Activated T-cell treated with anti-CD3 and anti-CD28 coated beads, Interleukin-2, amount 50 U/mL, for 72 hours (primary cell): ENCODE results near the gene RUFY4. TPM values are rescaled to one million over a fixed set of nuclear protein-coding genes. Genes with fewer than 3 reads are reported as not detected.

Source experiments
- ATAC-seq, 2 donors: fragments of 150-1000 bp; cut with Tn5 transposase; replicated peaks in 1 of 2; 2 replicates each; pipeline ENCODE4 v1.10.0; 2021; ENCODE audit warnings: moderate library complexity in 2 of 2, mild to moderate bottlenecking in 1 of 2
- DNase-seq, 2 donors: peaks; one replicate each; pipeline ENCODE4 v3.0.0; 2021 to 2022; ENCODE audit warnings: mixed read lengths in 1 of 2
- H3K27ac Mint-ChIP-seq: one replicate; pipeline ENCODE4 v1.8.0; 2022; ENCODE audit warnings: mild to moderate bottlenecking, moderate library complexity, mixed read lengths
- H3K27me3 Mint-ChIP-seq: one replicate; pipeline ENCODE4 v1.8.0; 2022; ENCODE audit warnings: low read depth, mixed read lengths
- H3K36me3 Mint-ChIP-seq, 2 donors: one replicate each; pipeline ENCODE4 v1.8.0; 2022; ENCODE audit warnings: mixed read lengths in 2 of 2, mild to moderate bottlenecking in 1 of 2; ENCODE audit not compliant: insufficient read depth in 2 of 2
- H3K4me1 Mint-ChIP-seq: one replicate; pipeline ENCODE4 v1.8.0; 2022; ENCODE audit warnings: low read depth, mixed read lengths
- H3K4me3 Mint-ChIP-seq, 2 donors: one replicate each; pipeline ENCODE4 v1.8.0; 2022; ENCODE audit warnings: mild to moderate bottlenecking in 2 of 2, mixed read lengths in 2 of 2, moderate library complexity in 2 of 2
- H3K9me3 Mint-ChIP-seq, 2 donors: one replicate each; pipeline ENCODE4 v1.8.0; 2022; ENCODE audit warnings: mixed read lengths in 2 of 2
- total RNA-seq, 2 donors: library from RNA; stranded (reverse); gene quantifications; one replicate each; pipeline ENCODE4 v1.2.3, GENCODE V29; 2022

The RUFY4 gene
- total RNA-seq, 2 donors from 2014 or later = 0.84 to 1.9 TPM

GRCh38 chr2:218027426-218028188, 41.4 kb upstream of the RUFY4 start:
- DNase-seq = no peak
- no peak for ATAC-seq
- H3K4me3 Mint-ChIP-seq = no peak overlapping the region
- no peak overlapping the region for H3K27ac Mint-ChIP-seq
- H3K4me1 Mint-ChIP-seq = no peaks in the 10 kb centered on the region
- no peaks in the 10 kb centered on the region for H3K9me3 Mint-ChIP-seq
- no peaks in the 10 kb centered on the region for H3K27me3 Mint-ChIP-seq
- H3K36me3 Mint-ChIP-seq = no peaks in the 10 kb centered on the region

DNA sequence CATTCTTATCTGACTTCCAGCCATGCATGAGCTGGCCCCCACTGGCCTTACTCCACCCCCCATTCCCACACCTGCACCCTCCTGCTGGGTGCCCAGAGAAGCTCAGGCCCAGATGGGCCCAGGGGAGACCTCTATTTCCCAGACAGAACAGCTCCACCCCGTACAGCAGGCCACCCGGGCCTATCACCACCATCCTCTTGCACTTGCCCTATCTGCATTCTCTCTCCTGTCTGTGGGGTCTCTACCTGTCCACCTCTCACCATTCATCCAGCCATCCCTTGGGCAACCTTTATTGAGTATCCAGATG, 40.9 kb upstream of the RUFY4 start:
- no peak for DNase-seq
- Mint-ChIP-seq H3K9me3 (no peaks in the 10 kb centered on the region), H3K27ac (no peak overlapping the region), H3K4me1 (no peaks in the 10 kb centered on the region), H3K4me3 (no peak overlapping the region), H3K27me3 (no peaks in the 10 kb centered on the region), H3K36me3 (no peaks in the 10 kb centered on the region)
- no peak for ATAC-seq

DNA sequence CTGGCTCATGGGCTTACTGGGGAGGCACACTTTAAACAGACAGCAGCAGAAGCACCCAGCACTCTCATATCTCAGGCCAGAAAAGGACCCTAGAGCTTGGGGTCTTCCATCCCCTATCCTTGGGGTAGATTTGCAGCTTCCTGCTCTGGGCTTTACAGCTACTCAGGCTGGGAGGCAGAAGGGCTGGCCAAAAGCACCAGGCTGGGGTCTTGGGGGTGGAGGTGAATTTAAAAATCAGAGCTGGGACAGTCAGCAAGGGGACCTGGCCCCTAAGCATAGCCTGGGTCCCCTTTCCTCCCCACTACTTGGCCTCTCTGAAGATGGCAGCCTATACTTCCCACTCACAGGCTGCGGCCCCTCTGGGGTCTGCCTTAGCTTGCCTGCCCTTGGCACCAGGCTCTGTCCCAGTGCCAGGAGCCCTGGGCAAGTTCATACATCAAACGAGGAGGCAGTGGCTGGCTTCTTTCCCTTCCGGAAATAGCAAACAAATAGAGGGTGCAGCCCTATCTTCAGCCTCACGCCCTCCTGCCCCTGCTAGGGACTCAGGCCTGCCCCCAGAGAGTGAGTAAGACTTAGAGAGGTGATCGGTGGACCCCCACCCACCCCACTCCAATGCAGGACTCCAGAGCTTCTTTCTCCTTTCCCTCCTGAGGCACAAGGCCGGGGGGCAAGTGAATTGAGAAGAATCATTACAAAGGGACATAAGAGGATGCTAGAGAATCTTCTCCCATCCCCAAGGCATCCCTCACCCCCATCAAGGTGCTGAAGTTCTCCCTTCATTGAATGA, 40.3 kb upstream of the RUFY4 start:
- H3K4me3 Mint-ChIP-seq = no peak overlapping the region
- no peak overlapping the region for H3K27ac Mint-ChIP-seq
- no peak for ATAC-seq
- DNase-seq = no peak
- H3K9me3 Mint-ChIP-seq = no peaks in the 10 kb centered on the region
- H3K36me3 Mint-ChIP-seq = no peaks in the 10 kb centered on the region
- H3K4me1 Mint-ChIP-seq = no peaks in the 10 kb centered on the region
- H3K27me3 Mint-ChIP-seq = no peaks in the 10 kb centered on the region

DNA sequence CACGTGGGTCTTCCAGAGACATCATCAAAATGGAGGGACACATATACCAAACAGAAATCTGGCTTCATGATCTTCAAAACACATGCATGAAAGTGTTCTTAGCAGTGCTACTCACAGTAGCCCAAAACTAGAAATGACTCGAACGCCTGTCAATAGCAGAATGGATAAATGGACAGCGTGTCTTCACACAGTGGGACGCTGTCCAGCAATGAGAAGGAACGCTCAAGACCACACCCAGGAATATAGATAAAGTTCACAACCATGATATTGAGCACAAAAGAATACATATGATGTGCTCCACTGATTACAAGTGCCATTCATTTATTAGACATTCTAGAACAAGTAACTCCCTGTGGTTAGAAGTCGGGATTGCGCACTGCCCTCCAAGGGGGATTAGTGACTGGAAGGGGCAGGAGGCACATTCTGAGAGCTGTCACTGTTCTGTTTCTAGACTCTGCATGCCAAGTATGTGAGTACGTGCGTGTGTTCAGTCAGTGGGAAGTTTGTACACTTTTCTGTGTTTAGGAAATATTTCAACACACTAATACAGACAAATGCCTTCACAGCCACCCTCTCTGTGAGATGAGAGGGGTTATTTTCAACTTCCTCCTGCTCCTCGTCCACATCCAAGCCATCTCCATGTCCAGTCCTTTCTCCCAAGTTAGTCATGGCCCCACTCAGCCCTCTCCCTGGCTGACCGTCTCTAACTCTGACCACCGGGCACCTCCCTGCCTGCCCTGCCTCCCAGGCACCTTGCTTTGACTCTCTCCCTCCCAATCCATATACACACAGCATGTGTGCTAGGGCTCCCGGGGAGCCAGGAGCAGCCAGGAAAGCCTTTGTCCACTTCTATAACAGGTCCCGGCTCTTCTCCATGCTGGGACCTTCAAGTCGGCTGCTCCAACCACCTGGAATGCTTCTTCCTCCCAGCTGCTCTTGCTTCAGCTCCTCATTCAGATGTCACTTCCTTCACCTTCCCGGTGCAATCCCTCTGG, 39.4 kb upstream of the RUFY4 start:
- H3K27ac Mint-ChIP-seq = no peak overlapping the region
- ATAC-seq (no peak), DNase-seq (no peak)
- H3K36me3 Mint-ChIP-seq = no peaks in the 10 kb centered on the region
- no peak overlapping the region for H3K4me3 Mint-ChIP-seq
- H3K4me1 Mint-ChIP-seq = no peaks in the 10 kb centered on the region
- H3K27me3 Mint-ChIP-seq = no peaks in the 10 kb centered on the region
- H3K9me3 Mint-ChIP-seq = no peaks in the 10 kb centered on the region

DNA sequence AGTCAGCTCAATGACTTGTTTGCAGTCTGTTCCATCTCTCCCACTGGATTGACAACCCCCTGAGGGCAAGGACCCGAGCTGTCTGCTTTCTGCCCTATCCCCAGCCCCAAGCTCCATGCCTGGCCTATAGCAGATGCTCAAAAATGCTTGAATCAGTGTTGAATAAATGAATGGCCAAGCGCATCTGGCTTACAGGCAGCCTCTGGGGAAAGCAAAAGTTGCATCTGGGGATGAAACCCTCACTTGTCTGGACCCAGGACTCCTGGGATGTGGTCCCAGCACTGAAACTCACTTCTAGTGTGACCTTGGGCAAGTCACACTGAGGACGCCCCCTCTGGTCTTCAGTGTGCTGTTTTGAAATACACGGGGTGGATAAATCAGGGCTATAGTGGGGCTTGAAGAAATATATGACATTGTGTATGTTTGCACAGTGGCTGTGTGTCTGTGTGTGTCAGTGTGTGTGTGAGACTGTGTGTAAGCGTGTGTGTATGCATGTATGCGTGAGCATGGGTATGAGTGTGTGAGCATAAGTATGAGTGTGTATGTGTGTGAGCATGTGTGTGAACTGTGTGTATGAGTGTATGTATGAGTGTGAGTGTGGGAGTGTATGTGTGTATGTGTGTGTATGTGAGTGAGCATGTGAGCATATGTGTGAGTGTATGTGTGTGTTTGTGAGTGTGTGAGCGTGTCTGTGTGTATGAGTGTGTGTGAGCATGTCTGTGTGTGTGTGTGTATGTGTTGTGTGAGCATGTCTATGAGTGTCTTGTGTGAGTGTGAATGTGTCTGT, 38.5 kb upstream of the RUFY4 start:
- Mint-ChIP-seq H3K4me3 (no peak overlapping the region), H3K4me1 (no peaks in the 10 kb centered on the region), H3K27ac (no peak overlapping the region), H3K27me3 (no peaks in the 10 kb centered on the region), H3K9me3 (no peaks in the 10 kb centered on the region), H3K36me3 (no peaks in the 10 kb centered on the region)
- ATAC-seq = no peak
- no peak for DNase-seq

DNA sequence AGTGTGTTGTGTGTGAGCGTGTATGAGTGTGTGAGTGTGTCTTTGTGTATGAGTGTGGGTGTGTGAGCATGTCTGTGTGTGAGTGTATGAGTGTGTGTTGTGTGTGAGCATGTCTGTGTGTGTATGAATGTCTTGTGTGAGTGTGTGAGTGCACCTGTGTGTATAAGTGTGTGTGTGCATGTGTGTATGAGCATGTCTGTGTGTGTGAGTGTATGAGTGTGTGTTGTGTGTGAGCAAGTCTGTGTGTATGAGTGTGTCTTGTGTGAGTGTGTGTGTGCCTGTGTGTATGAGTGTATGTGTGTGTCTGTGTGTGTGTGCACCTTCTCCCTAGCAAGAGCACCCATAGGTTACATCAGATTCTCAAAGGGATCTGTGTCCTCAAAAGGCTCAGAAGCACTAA, 37.8 kb upstream of the RUFY4 start:
- DNase-seq (no peak), ATAC-seq (no peak)
- no peak overlapping the region for H3K4me3 Mint-ChIP-seq
- no peak overlapping the region for H3K27ac Mint-ChIP-seq
- no peaks in the 10 kb centered on the region for H3K27me3 Mint-ChIP-seq
- H3K9me3 Mint-ChIP-seq = no peaks in the 10 kb centered on the region
- no peaks in the 10 kb centered on the region for H3K4me1 Mint-ChIP-seq
- no peaks in the 10 kb centered on the region for H3K36me3 Mint-ChIP-seq

GRCh38 chr2:218031771-218032257, 37.2 kb upstream of the RUFY4 start:
- no peak overlapping the region for H3K27ac Mint-ChIP-seq
- H3K4me1 Mint-ChIP-seq = no peaks in the 10 kb centered on the region
- H3K27me3 Mint-ChIP-seq = no peaks in the 10 kb centered on the region
- no peaks in the 10 kb centered on the region for H3K9me3 Mint-ChIP-seq
- H3K4me3 Mint-ChIP-seq = no peak overlapping the region
- no peak for DNase-seq
- ATAC-seq = no peak
- no peaks in the 10 kb centered on the region for H3K36me3 Mint-ChIP-seq

- no peaks in the 10 kb centered on the region for H3K36me3 Mint-ChIP-seq
- H3K4me3 Mint-ChIP-seq = no peak overlapping the region
- no peak for ATAC-seq
- peaks cover under 1% of the 10 kb centered on the region for H3K27me3 Mint-ChIP-seq
- H3K9me3 Mint-ChIP-seq = no peaks in the 10 kb centered on the region
- H3K27ac Mint-ChIP-seq = no peak overlapping the region
- no peak for DNase-seq
- H3K4me1 Mint-ChIP-seq = no peaks in the 10 kb centered on the region
Measured at GRCh38 chr2:218032336-218033171, 36.5 kb upstream of the RUFY4 start.

GRCh38 chr2:218033208-218033589, 35.9 kb upstream of the RUFY4 start:
- DNase-seq (no peak), ATAC-seq (no peak)
- no peaks in the 10 kb centered on the region for H3K9me3 Mint-ChIP-seq
- H3K27me3 Mint-ChIP-seq = peaks cover 7% of the 10 kb centered on the region
- H3K27ac Mint-ChIP-seq = no peak overlapping the region
- H3K4me3 Mint-ChIP-seq = no peak overlapping the region
- no peaks in the 10 kb centered on the region for H3K4me1 Mint-ChIP-seq
- no peaks in the 10 kb centered on the region for H3K36me3 Mint-ChIP-seq

GRCh38 chr2:218033590-218034496, 35.2 kb upstream of the RUFY4 start:
- peak in 1 of 2 donors; percentile 1 for ATAC-seq
- Mint-ChIP-seq H3K27me3 (peaks cover 10% of the 10 kb centered on the region), H3K4me3 (peak overlapping the region in 1 of 2 donors; percentile 59), H3K27ac (no peak overlapping the region), H3K9me3 (no peaks in the 10 kb centered on the region), H3K4me1 (no peaks in the 10 kb centered on the region), H3K36me3 (no peaks in the 10 kb centered on the region)
- no peak for DNase-seq
